Sigmoid colon (tissue), 7 donors: Measurements from ENCODE around the gene CARD8. TPM values are rescaled to one million over a fixed set of nuclear protein-coding genes. Genes with fewer than 3 reads are reported as not detected.

Experiments
- DNase-seq: peaks from one replicate; pipeline ENCODE4 v3.0.0-alpha.2; 2019
- H3K27ac ChIP-seq, 4 donors: fragments of 200-600 bp; sonication (generic); one replicate each; pipeline ENCODE4 v1.5.1; 2016 to 2019; ENCODE audit warnings: mild to moderate bottlenecking in 1 of 4
- H3K27me3 ChIP-seq, 3 donors: fragments of 200-600 bp; sonication (generic); one replicate each; pipeline ENCODE4 v1.5.1; 2019; ENCODE audit warnings: mild to moderate bottlenecking in 1 of 3
- H3K36me3 ChIP-seq, 4 donors: fragments of 200-600 bp; sonication (generic); one replicate each; pipeline ENCODE4 v1.5.1; 2016 to 2019
- H3K4me1 ChIP-seq, 4 donors: fragments of 200-600 bp; sonication (generic); one replicate each; pipeline ENCODE4 v1.5.1; 2017 to 2019
- H3K4me3 ChIP-seq, 4 donors: fragments of 200-600 bp; sonication (generic); one replicate each; pipeline ENCODE4 v1.5.1; 2017 to 2019; ENCODE audit warnings: mild to moderate bottlenecking in 2 of 4, moderate library complexity in 1 of 4
- H3K9me3 ChIP-seq, 4 donors: fragments of 200-600 bp in 3 of 4; sonication (generic) in 3 of 4; one replicate each; pipeline versions ENCODE4 v1.5.1 to v1.6.1; 2013 to 2019
- EP300 ChIP-seq, 4 donors: sonication (generic); formaldehyde crosslinking; IDR thresholded peaks; one replicate each; pipeline ENCODE4 v1.6.1; 2017; ENCODE audit warnings: antibody characterized with exemption in 4 of 4
- POLR2A ChIP-seq, 2 donors: fragments of 450-650 bp; IDR thresholded peaks; one replicate each; pipeline ENCODE4 v1.6.1; 2016; ENCODE audit warnings: antibody characterized with exemption in 2 of 2, mild to moderate bottlenecking in 2 of 2, moderate library complexity in 2 of 2
- POLR2AphosphoS5 ChIP-seq, 4 donors: sonication (generic); formaldehyde crosslinking; IDR thresholded peaks; one replicate each; pipeline ENCODE4 v1.6.1; 2017; ENCODE audit warnings: antibody characterized with exemption in 4 of 4
- WGBS, 2 donors: extraction: QIAGEN DNeasy Blood & Tissue Kit; methylation state at CpG; one replicate each; pipeline ENCODE4 v1.1.7; 2013; 5-methylcytosine and 5-hydroxymethylcytosine counted together
- intact Hi-C: fragments of 100-400 bp; cut with DNase I; formaldehyde crosslinking; loops from one replicate; pipeline ENCODE4 v1.15.1; 2023
- polyA plus RNA-seq, 3 donors: library from polyadenylated mRNA; stranded (reverse); fragments of 200-250 nt; gene quantifications; one replicate each; pipeline ENCODE4 v1.2.3, GENCODE V29; 2013
- total RNA-seq, 4 donors: library from RNA; depleted of rRNA; stranded (reverse); fragments of >200 nt; gene quantifications; one replicate each; pipeline ENCODE4 v1.1.0, GENCODE V29; 2016
- TF ChIP-seq, protein P1 (sequence below), 4 experiments: fragments of 450-650 bp in 3 of 4; fragments of 200-600 bp in 1 of 4; IDR thresholded peaks; one replicate each; pipeline ENCODE4 v1.5.1; 2016 to 2019; ENCODE audit warnings: antibody characterized with exemption in 4 of 4, mild to moderate bottlenecking in 3 of 4, moderate library complexity in 2 of 4
- donor health status: healthy with polysubstance abuse.
- donor health status: Bipolar disorder and iron deficiency.
- donor health status: healthy.

The CARD8 gene
- total and polyA plus RNA-seq, 7 donors = 6.0 to 37.7 (median 22.3) TPM

DNA sequence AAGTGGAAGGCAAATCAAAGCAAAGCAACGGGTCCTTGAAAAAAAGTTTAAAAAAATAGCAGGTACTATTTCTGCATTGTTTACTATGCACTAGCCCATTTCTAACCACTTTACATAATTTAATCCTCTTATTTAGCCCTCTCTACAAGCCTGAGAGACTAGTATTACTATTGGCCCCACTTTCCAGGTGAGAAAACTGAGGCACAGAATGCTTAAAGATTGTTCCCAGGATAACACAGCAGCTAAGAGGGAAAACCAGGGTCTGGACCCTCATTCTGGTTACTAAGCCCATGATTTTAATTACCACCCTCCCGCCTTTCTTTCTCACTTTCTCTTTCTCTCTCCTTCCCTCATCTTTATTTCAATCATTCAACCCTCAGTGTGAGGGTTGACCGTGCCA lies 79.5 kb downstream of the CARD8 start:
- Histone ChIP-seq H3K27ac (no peak overlapping the region), H3K4me1 (peaks cover 0 to 7% (median 5%) of the 10 kb centered on the region in 4 donors), H3K27me3 (no peaks in the 10 kb centered on the region), H3K36me3 (peaks cover 0 to 35% (median 2%) of the 10 kb centered on the region in 4 donors), H3K9me3 (peaks cover 0 to 5% (median 0%) of the 10 kb centered on the region in 4 donors), H3K4me3 (no peak overlapping the region)
- WGBS, 2 donors = 78 to 96% methylated on average over 3 of the region's 3 CpGs
- TF ChIP-seq POLR2A (IDR thresholded peaks at IDR 0.05) (no peak), EP300 (IDR thresholded peaks at IDR 0.05) (no peak), POLR2AphosphoS5 (IDR thresholded peaks at IDR 0.05) (no peak)
- TF ChIP-seq, protein P1, sequence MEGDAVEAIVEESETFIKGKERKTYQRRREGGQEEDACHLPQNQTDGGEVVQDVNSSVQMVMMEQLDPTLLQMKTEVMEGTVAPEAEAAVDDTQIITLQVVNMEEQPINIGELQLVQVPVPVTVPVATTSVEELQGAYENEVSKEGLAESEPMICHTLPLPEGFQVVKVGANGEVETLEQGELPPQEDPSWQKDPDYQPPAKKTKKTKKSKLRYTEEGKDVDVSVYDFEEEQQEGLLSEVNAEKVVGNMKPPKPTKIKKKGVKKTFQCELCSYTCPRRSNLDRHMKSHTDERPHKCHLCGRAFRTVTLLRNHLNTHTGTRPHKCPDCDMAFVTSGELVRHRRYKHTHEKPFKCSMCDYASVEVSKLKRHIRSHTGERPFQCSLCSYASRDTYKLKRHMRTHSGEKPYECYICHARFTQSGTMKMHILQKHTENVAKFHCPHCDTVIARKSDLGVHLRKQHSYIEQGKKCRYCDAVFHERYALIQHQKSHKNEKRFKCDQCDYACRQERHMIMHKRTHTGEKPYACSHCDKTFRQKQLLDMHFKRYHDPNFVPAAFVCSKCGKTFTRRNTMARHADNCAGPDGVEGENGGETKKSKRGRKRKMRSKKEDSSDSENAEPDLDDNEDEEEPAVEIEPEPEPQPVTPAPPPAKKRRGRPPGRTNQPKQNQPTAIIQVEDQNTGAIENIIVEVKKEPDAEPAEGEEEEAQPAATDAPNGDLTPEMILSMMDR (IDR thresholded peaks at IDR 0.05) = no peak
- intact Hi-C loops = no loop called here
- no peak for DNase-seq

DNA sequence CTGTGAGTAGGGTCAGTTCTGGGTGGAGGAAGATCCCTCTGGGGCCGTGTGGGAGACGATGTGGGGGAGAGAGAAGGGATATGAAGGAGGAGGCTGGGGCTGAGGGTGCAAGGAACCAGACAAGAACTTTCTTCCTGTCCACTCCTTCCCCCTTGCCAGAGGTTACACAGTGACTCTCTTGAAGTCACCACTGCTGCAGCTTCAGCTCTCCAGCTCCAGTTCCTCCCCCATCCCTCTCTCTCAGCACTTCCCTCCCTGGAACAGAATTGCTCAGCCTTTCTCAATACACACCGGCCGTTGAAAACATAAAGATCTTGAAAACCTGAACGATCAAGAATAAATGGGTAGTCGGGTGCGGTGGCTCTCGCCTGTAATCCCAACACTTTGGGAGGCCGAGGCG lies 80.1 kb downstream of the CARD8 start:
- Histone ChIP-seq H3K27ac (no peak overlapping the region), H3K9me3 (no peaks in the 10 kb centered on the region), H3K4me1 (peaks cover 0 to 13% (median 9%) of the 10 kb centered on the region in 4 donors), H3K36me3 (peaks cover 0 to 35% (median 2%) of the 10 kb centered on the region in 4 donors), H3K4me3 (no peak overlapping the region), H3K27me3 (no peaks in the 10 kb centered on the region)
- no peak for DNase-seq
- 94 to 96% methylated on average over 10 of the region's 10 CpGs for WGBS, 2 donors
- intact Hi-C loops = no loop called here
- TF ChIP-seq EP300 (IDR thresholded peaks at IDR 0.05) (no peak), POLR2A (IDR thresholded peaks at IDR 0.05) (no peak), POLR2AphosphoS5 (IDR thresholded peaks at IDR 0.05) (no peak)
- TF ChIP-seq, protein P1 (IDR thresholded peaks at IDR 0.05) = no peak

DNA sequence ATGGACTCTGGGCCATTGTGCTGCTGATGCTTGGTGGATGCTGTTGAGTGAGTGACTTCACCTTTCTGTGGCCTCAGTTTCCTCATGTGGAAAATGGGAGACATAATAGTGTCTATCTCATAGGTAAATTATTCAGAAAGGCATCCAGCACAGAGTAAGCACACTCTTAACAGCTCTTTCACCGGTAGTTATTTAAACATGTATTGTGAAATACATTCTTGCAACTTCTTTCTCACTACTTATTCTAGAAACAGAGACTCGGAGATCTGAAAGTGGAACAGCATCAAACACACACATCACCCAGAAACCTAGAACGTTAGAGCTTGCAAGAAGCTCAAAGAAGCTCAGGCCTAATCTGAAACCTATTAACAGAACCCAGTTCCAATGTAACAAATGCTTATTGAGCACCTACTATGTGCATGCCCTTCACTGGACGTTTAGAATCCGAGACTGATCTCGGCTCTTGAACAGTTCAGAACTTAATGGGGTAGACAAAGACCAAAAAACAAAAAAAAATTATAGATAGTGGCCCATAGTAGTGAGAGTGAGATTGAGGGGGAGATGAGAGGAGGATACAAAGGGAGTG lies 81.2 kb downstream of the CARD8 start:
- 81 to 93% methylated on average over 6 of the region's 6 CpGs for WGBS, 2 donors
- H3K36me3 ChIP-seq = peaks cover 0 to 35% (median 2%) of the 10 kb centered on the region in 4 donors

DNA sequence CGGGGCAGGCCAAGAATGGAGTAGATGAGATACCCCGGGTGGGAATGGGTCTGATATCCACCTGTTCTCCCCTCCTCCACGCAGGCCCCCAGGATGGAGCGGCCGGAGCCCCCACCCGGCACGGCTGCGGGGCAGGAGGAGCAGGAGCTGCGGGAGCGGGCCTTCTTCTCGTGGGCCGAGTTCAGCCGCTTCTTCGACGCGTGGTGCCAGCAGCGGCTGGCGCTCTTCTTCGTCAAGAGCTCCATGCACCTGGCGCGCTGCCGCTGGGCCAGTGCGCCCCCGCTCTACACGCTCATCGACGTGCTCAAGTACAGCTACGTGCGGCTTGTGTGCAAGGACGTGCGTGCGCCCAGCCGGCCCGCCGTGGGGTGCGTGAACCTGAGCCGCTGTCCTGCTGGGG lies 84.0 kb downstream of the CARD8 start:
- 91 to 96% methylated on average over 37 of the region's 37 CpGs for WGBS, 2 donors
- Histone ChIP-seq H3K9me3 (no peaks in the 10 kb centered on the region), H3K4me1 (peaks cover 0 to 22% (median 16%) of the 10 kb centered on the region in 4 donors), H3K4me3 (no peak overlapping the region), H3K27ac (peak overlapping the region in 1 of 4 donors; percentile 83), H3K36me3 (peaks cover 0 to 35% (median 2%) of the 10 kb centered on the region in 4 donors), H3K27me3 (no peaks in the 10 kb centered on the region)
- intact Hi-C loops = loop anchor here (2.0 to 5.0 kb wide), 2 partner anchors 33 to 91 kb away; no protein-coding TSS in a partner anchor
- TF ChIP-seq POLR2A (IDR thresholded peaks at IDR 0.05) = no peak
- TF ChIP-seq EP300 (IDR thresholded peaks at IDR 0.05) = no peak
- TF ChIP-seq, protein P1 (IDR thresholded peaks at IDR 0.05) = no peak
- no peak for TF ChIP-seq POLR2AphosphoS5 (IDR thresholded peaks at IDR 0.05)
- no peak for DNase-seq

More for the DNA sequence above, 81.2 kb downstream of the CARD8 start:
- H3K4me3 ChIP-seq = no peak overlapping the region
- intact Hi-C loops = loop anchor here (5.0 kb wide), 1 partner anchor 88 kb away; no protein-coding TSS in a partner anchor
- no peak for TF ChIP-seq POLR2AphosphoS5 (IDR thresholded peaks at IDR 0.05)
- H3K9me3 ChIP-seq = no peaks in the 10 kb centered on the region
- peaks cover 0 to 17% (median 11%) of the 10 kb centered on the region in 4 donors for H3K4me1 ChIP-seq
- no peak overlapping the region for H3K27ac ChIP-seq
- DNase-seq = no peak
- H3K27me3 ChIP-seq = no peaks in the 10 kb centered on the region

DNA sequence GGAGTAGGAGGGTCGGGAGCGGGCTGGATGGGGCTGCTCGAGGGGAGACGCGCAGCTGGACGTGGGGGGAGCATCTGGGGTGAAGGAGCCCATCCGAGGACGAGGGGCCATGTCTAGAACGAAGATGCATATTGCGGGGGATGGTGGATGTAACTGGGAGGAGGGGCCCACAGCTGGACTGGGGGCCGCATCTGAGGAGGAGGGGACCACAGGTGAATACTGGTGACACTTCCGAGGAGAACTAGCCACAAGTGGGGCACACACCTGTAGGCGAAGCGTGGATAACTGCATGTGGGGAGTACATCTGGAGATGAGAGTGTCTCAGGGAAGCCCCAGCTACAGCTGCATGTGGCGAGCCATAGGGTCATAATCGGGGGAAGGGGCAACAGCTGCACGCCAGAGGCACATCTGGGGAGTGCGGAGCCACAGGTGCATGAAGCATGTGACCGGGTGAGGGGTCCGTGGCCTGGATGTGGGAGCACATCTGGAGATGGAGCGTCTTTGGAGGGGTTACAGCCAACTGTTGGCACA lies 84.8 kb downstream of the CARD8 start:
- DNase-seq = no peak
- peak overlapping the region; percentile 70 to 84 (median 80) for H3K4me3 ChIP-seq

More for the DNA sequence above, 84.8 kb downstream of the CARD8 start:
- TF ChIP-seq, protein P1 (IDR thresholded peaks at IDR 0.05) = no peak
- no peak for TF ChIP-seq POLR2AphosphoS5 (IDR thresholded peaks at IDR 0.05)
- no peak for TF ChIP-seq EP300 (IDR thresholded peaks at IDR 0.05)
- no peak for TF ChIP-seq POLR2A (IDR thresholded peaks at IDR 0.05)
- Histone ChIP-seq H3K9me3 (no peaks in the 10 kb centered on the region), H3K27ac (peak overlapping the region; percentile 83 to 96 (median 87)), H3K36me3 (peaks cover 0 to 32% (median 2%) of the 10 kb centered on the region in 4 donors), H3K4me1 (peaks cover 0 to 22% (median 16%) of the 10 kb centered on the region in 4 donors), H3K27me3 (no peaks in the 10 kb centered on the region)
- WGBS, 2 donors = 2% methylated on average over 21 of the region's 21 CpGs
- intact Hi-C loops = loop anchor here (2.0 to 5.0 kb wide), 2 partner anchors 34 to 91 kb away; no protein-coding TSS in a partner anchor
